ENCODE measurements around the gene SMIM41. TPM values are rescaled to one million over a fixed set of nuclear protein-coding genes. Genes with fewer than 3 reads are reported as not detected.

SMIM41 gene
- total RNA-seq, 1 experiment from 2014 or later: not detected

GRCh38 chr12:52086366-52086765 lies 6.9 kb downstream of the SMIM41 start:
- H3K27ac Mint-ChIP-seq (ENCODE audit: unreplicated experiment): no peak overlapping the region

GRCh38 chr12:52086944-52087835 lies 7.7 kb downstream of the SMIM41 start:
- BruUV-seq (replicated peaks): no TSS peak

More at GRCh38 chr12:52086366-52086765, 6.9 kb downstream of the SMIM41 start:
- H3K36me3 Mint-ChIP-seq (ENCODE audit: insufficient read depth, unreplicated experiment): peaks cover 5% of the 10 kb centered on the region
- no peaks in the 10 kb centered on the region for H3K9me3 Mint-ChIP-seq (ENCODE audit: unreplicated experiment)
- peaks cover 7% of the 10 kb centered on the region for H3K27me3 Mint-ChIP-seq (ENCODE audit: insufficient read depth, unreplicated experiment)
- BruUV-seq (replicated peaks): no TSS peak
- H3K36me3 ChIP-seq (ENCODE audit: control insufficient read depth, insufficient read depth, low read length): no peaks in the 10 kb centered on the region; the same call in 1 of the 2 replicates
- no peak overlapping the region for H3K4me3 ChIP-seq (ENCODE audit: low read depth, low read length)
- H3K27me3 ChIP-seq (replicated peaks; ENCODE audit: control insufficient read depth, insufficient read depth, low read length): no peaks in the 10 kb centered on the region
- CTCF ChIA-PET: interaction anchor here (6.4 kb wide), 1 partner anchor 62 kb away, joined by 102 read pairs; no protein-coding TSS in a partner anchor
- H3K4me3 Mint-ChIP-seq (ENCODE audit: unreplicated experiment): no peak overlapping the region
- H3K9me3 ChIP-seq: no peaks in the 10 kb centered on the region
- peaks cover 9% of the 10 kb centered on the region for H3K4me1 Mint-ChIP-seq (ENCODE audit: low read depth, unreplicated experiment)
- intact Hi-C loops (cut with micrococcal nuclease; ENCODE audit: unreplicated experiment): no loop called here
- POLR2A ChIA-PET: interaction anchor here (0.9 kb wide), 1 partner anchor 61 kb away, joined by 3 read pairs; no protein-coding TSS in a partner anchor
- DNase-seq: no peak
- no peak for TF ChIP-seq CTCF (IDR thresholded peaks at IDR 0.05; ENCODE audit: insufficient read depth in 1 of 2, low read depth in 1 of 2, low read length in 1 of 2, severe bottlenecking in 1 of 2, unreplicated experiment in 1 of 2)
- no peaks in the 10 kb centered on the region for H3K4me1 ChIP-seq

More at GRCh38 chr12:52086944-52087835, 7.7 kb downstream of the SMIM41 start:
- Histone ChIP-seq H3K27me3 (replicated peaks; ENCODE audit: control insufficient read depth, insufficient read depth, low read length) (no peaks in the 10 kb centered on the region), H3K4me3 (ENCODE audit: low read depth, low read length) (no peak overlapping the region), H3K36me3 (ENCODE audit: control insufficient read depth, insufficient read depth, low read length) (no peaks in the 10 kb centered on the region; the same call in 1 of the 2 replicates), H3K9me3 (no peaks in the 10 kb centered on the region), H3K4me1 (peaks cover 7% of the 10 kb centered on the region)
- ChIA-PET POLR2A (interaction anchor here (0.9 kb wide), 1 partner anchor 61 kb away, joined by 3 read pairs; no protein-coding TSS in a partner anchor), CTCF (interaction anchor here (2.2 kb wide), 1 partner anchor 62 kb away, joined by 12 read pairs; no protein-coding TSS in a partner anchor)
- Mint-ChIP-seq H3K27ac (ENCODE audit: unreplicated experiment) (no peak overlapping the region), H3K4me3 (ENCODE audit: unreplicated experiment) (no peak overlapping the region), H3K36me3 (ENCODE audit: insufficient read depth, unreplicated experiment) (peaks cover 5% of the 10 kb centered on the region), H3K27me3 (ENCODE audit: insufficient read depth, unreplicated experiment) (peaks cover 7% of the 10 kb centered on the region), H3K4me1 (ENCODE audit: low read depth, unreplicated experiment) (peaks cover 17% of the 10 kb centered on the region), H3K9me3 (ENCODE audit: unreplicated experiment) (no peaks in the 10 kb centered on the region)
- intact Hi-C loops (cut with micrococcal nuclease; ENCODE audit: unreplicated experiment): no loop called here
- TF ChIP-seq CTCF (IDR thresholded peaks at IDR 0.05; ENCODE audit: insufficient read depth in 1 of 2, low read depth in 1 of 2, low read length in 1 of 2, severe bottlenecking in 1 of 2, unreplicated experiment in 1 of 2): no peak
- DNase-seq: no peak
